KBM-7 (cell line): Measurements from ENCODE around the gene VEGFD.
"Not testable (repeated sequence)": the region's sequence is repeated elsewhere in the genome, so short reads cannot be mapped to it uniquely, and the experiment has no call there.

ENCODE experiments used
- DNase-seq: peaks from one replicate; pipeline ENCODE4 v3.0.0-alpha.2; 2015
- in situ Hi-C: fragments of 300-500 bp; cut with MboI; formaldehyde crosslinking; loops from 2 replicates; pipeline ENCODE4 v1.14.3; 2020; ENCODE audit warnings: low sequenced_read_pairs, low pct_unique_long_range_greater_than_20kb, mixed read lengths

VEGFD gene

GRCh38 chrX:15319075-15319474 is 65.1 kb downstream of the VEGFD start:
- DNase-seq = no peak
- in situ Hi-C loops = no loop called here

GRCh38 chrX:15315509-15315908 is 68.7 kb downstream of the VEGFD start, which contains the start of gene ASB11:
ASB11 (minus strand) TSS chrX:15315640; CDS start chrX:15315605, 35 bp downstream.
- in situ Hi-C loops = no loop called here
- DNase-seq = no peak

DNA sequence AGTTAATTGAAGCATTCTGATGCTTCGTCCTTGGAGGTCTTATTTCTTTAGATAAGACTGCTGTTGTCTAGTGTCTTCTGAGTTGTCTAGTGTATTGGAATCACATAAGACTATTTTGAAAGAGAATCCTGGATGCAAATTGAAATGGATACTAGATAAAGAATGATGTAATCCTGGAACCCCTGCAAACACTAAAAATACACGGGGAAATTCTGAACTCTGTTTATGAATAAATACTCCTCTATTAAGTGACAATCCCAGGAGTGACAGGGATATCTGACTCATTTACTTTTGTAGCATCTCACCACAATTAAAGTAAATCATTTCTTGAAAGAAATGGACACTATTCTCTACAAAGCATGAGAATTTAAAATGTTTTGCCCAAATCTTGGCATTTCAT is 69.7 kb downstream of the VEGFD start:
- in situ Hi-C loops = no loop called here
- no peak for DNase-seq

- DNase-seq = no peak
- in situ Hi-C loops = no loop called here
Measured at GRCh38 chrX:15311119-15311518, 73.1 kb downstream of the VEGFD start.

DNA sequence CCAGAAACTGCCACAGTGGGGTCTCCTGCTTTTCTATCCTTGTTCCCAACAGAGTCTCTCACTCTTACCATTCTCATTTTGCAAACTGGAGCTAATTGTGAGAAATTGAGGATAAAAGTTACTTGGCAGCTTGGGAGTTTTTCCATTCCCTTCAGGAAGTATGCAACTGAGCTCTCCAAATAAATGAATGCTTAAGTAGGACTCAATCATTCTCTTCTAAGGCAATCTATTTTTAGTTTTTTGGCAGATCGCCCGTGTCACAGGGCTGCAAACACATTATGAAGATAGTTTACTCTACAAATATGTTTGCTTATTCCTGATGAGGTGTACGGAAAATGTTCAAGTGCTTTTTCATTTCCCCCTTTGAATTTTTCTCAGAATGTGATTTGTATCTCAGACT is 74.1 kb downstream of the VEGFD start:
- in situ Hi-C loops = no loop called here
- no peak for DNase-seq

GRCh38 chrX:15305899-15306298 is 78.3 kb downstream of the VEGFD start:
- in situ Hi-C loops, DNase-seq: not testable (repeated sequence)

DNA sequence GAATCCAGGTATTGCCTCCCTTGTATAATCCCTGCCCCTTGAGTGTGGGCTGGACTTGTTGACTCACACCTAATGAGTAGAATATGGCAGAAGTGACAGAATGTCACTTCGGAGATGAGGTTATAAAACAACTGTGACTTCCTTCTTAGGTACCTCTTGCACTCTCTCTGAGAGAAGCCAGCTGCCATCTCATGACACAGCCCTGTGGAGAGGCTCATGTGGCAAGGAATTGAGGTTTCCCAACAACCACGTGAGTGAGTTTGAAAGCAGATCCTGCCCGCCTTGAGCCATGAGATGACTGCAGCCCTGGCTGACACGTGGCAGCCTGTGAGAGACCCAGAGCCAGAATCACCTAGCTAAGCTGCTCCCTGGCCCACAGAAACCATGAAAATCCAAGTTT is 82.3 kb downstream of the VEGFD start:
- in situ Hi-C loops = no loop called here
- peak; percentile 52 for DNase-seq

GRCh38 chrX:15299941-15300851 is 84.0 kb downstream of the VEGFD start:
- DNase-seq = peak; percentile 74

GRCh38 chrX:15298780-15299179 is 85.4 kb downstream of the VEGFD start:
- in situ Hi-C loops = no loop called here
- DNase-seq = no peak

More at GRCh38 chrX:15299941-15300851, 84.0 kb downstream of the VEGFD start:
- in situ Hi-C loops = no loop called here

DNA sequence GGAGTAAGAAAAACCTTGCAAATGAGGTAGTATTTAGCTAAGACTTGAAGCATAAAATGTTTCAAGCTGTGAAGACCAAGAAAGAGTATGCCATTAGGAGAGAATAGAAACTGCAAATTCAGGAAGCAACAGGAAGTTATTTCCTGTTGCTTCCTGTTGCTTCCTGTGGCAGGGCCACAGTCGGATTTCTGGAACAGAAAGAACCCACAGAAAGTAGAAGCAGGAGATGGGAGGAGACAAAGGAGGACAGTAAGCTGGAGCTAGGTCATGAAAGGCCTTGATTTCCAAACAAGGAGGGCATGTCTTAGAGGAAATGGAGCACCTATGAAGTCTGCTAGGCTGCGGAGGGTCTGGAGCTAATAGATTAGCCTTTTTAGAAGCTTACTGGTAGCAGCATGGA is 86.0 kb downstream of the VEGFD start:
- peak; percentile 48 for DNase-seq
- in situ Hi-C loops = no loop called here
